ENCODE results near the gene SLC5A11. TPM values are rescaled to one million over a fixed set of nuclear protein-coding genes. Genes with fewer than 3 reads are reported as not detected.

SLC5A11 gene
- polyA plus RNA-seq, 4 donors, result 4.5 to 32.4 (median 19.6) TPM

- no peaks in the 10 kb centered on the region for H3K4me1 ChIP-seq (ENCODE audit: control insufficient read depth in 3 of 3, insufficient read depth in 2 of 3, low read depth in 1 of 3, low read length in 2 of 3)
- H3K27ac ChIP-seq (ENCODE audit: low read depth in 1 of 3, low read length in 2 of 3), result no peak overlapping the region
- 73 to 80% (median 79%) methylated on average over 6 of the region's 6 CpGs for WGBS, 3 donors
- no peaks in the 10 kb centered on the region for H3K9me3 ChIP-seq (ENCODE audit: control insufficient read depth in 2 of 2, insufficient read depth in 1 of 2, low read depth in 1 of 2, low read length in 1 of 2)
- FAIRE-seq, result no peak
- no peaks in the 10 kb centered on the region for H3K27me3 ChIP-seq (ENCODE audit: control insufficient read depth in 3 of 3, insufficient read depth in 3 of 3, low read length in 3 of 3)
- peaks cover 17 to 66% (median 30%) of the 10 kb centered on the region in 3 donors for H3K36me3 ChIP-seq (ENCODE audit: control insufficient read depth in 3 of 3, insufficient read depth in 2 of 3, low read depth in 1 of 3, low read length in 3 of 3)
- H3K4me3 ChIP-seq (ENCODE audit: low read depth in 1 of 3, low read length in 3 of 3), result no peak overlapping the region
- no peak for DNase-seq
These were observed 112.1 kb downstream of the SLC5A11 start for GRCh38 chr16:24957887-24958286.

Other genes with a start within 250 kb of the SLC5A11 start
- gene TNRC6A, start 116.3 kb upstream of the SLC5A11 start, polyA plus RNA-seq, result 10 to 100 TPM in 3 of 4 donors, 1 to 10 TPM in 1; 8.1 to 39.8 (median 14.1) TPM
- gene ARHGAP17, start 169.4 kb downstream of the SLC5A11 start, polyA plus RNA-seq, result 100 to 1,000 TPM in 1 of 4 donors, 10 to 100 TPM in 3; 37.9 to 108 (median 65.9) TPM

All from small intestine (tissue), 7 donors.